Stimulated activated CD8-positive, alpha-beta memory T cell treated with anti-CD3 and anti-CD28 coated beads, Interleukin-12 subunit alpha, Interleukin-12 subunit beta, amount 100 ng/mL, for 1 hour (primary cell): ENCODE results near the gene MED25.

Experiments
- DNase-seq: peaks from one replicate; pipeline ENCODE4 v3.0.0-alpha.2; 2020; ENCODE audit warnings: low read depth

Gene MED25

DNA sequence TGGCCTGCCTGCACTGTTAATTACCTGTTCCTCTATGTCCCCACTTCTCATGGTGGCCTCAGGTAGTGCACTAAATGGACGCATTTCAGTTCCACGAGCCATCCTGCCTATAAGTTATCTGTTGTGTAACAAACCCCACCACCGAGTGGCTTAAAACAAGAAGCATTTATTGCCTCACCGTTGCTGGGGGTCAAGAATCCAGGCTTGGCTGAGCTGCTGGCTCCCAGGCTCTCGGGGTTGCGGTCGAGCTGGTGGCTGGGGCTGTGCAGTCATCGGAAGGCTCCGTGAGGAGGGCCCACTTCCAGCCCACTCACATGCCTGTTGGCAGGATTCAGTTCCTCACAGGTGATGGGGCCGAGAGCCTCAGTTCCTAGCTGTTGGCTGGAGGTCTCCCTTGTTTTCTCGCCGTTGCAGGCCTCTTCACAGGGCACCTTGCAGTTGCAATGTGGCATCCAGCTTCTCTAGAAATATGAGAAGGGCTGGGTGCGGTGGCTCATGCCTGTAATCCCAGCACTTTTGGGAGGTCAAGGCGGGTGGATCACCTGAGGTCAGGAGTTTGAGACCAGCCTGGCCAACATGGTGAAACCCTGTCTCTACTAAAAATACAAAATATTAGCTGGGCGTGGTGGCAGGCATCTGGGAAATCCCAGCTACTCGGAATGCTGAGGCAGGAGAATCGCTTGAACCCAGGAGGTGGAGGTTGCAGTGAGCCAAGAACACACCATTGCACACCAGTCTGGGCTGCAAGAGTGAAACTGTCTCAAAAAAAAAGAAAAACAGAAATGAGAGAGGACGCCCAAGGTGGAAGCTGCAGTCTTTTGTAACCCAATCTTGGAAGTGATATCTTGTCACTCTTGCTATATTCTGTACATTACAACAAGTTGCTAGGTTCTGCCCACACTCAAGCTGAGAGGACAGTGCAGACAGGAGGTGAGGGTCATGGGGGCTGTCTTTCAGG, 26.3 kb downstream of the MED25 start:
- DNase-seq, result no peak

DNA sequence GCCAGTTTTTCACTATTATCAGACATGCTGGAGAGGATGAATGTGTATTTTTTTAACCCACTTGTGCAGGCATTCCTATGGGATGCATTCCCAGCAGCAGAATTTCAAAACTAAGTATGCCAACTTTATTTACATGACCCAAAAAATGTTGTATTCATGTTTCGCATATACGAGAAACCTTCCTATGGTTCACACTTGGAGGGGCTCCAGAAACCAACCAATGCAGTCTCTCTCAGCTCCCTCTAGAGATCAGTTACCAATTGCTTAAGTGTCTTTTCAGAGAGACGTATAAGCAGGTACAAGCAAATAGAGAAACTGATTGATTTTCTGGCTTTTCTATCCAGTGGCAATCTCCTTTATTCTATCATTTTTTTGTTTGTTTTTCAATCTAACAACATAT, 27.3 kb downstream of the MED25 start:
- no peak for DNase-seq

DNA sequence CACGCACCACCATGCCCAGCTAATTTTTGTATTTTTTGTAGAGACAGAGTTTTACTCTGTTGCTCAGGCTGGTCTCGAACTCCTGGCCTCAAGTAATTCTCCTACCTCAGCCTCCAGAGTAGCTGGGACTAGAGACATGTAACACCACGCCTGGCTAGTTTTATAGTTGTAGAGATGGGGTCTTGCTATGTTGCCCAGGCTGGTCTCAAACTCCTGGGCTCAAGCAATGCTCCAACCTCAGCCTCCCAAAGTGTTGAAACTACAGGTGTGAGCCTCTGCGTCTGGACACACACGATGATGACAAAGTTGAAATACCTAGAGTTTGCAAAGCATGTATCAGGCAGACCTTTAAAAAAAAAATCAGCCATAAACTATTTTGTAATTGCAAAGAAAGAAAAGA, 28.3 kb downstream of the MED25 start:
- DNase-seq, result no peak

- DNase-seq, result no peak
Measured at GRCh38 chr19:49847731-49848696, 29.9 kb downstream of the MED25 start.

- no peak for DNase-seq
Measured at GRCh38 chr19:49848938-49849337, 30.8 kb downstream of the MED25 start.

GRCh38 chr19:49849433-49850220, 31.5 kb downstream of the MED25 start:
- no peak for DNase-seq

GRCh38 chr19:49850221-49850486, 32.1 kb downstream of the MED25 start:
- no peak for DNase-seq

GRCh38 chr19:49850487-49851342, 32.6 kb downstream of the MED25 start, which contains the start of gene PTOV1:
Gene PTOV1 (plus strand): TSS chr19:49851159.
- peak; percentile 76 for DNase-seq

DNA sequence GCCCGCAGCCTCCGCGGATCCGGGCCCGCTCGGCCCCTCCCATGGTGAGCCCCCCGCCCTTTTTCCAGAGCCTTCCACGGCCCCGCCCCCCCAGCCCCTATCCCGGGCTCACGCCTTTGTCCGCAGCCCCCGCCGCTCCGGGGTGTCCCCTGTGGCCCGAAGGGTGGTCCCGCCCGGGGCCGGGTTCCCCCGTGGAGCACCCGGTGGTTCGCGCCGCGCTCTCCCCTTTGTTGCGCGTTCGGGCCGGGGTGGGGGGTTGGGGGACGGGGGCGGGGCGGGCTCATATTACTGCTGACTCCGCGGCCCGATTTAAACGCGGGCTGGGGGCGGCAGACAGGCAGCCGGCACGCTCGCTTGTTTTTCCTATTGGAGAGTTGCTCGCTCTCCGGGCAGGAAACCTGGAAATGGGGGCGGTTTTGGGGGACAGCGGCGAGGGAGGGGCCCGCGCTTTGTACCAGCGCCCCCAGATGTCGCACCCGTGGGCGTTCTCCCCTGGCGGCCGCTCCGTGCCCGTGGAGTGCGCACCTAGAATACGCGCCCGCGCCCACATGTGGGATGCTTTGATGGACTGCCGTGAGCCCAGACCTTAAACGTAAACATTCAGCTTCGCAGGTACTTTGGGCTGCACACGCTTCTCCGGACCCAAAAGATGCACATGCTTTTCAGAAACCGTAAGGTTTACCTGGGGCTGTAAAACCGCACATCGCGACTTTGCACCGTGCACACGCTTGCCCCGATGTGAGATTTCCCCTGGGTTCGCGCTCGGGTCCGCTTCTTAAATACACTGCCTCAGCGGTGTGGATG, 33.6 kb downstream of the MED25 start:
- DNase-seq, result no peak

GRCh38 chr19:49852631-49853126, 34.6 kb downstream of the MED25 start:
- no peak for DNase-seq

DNA sequence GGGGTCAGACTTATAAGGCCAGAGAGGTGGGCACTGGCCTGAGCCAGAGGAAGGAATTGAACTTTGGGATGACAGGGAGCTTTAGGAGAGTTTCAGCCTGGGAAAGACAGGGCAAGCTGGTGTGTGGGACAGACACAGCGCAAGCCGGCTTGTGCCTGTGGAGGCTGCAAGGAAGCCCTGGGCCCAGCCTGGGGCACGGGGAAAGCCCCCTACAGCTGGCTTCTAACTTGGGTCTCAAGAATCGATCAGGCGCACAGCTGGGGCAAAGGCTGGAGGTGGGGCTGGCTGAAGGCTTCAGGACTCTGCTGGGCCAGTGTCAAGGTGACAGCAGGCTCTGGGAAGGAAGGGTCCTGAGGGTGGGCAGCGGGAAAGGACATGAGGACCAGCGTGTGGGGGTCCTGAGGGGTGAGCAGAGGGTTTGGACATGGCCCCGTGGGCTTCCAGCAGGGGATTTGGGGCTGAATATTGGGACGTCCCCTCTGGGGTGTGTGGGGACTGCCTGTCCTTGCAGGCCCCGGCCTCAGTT, 35.8 kb downstream of the MED25 start:
- no peak for DNase-seq

DNA sequence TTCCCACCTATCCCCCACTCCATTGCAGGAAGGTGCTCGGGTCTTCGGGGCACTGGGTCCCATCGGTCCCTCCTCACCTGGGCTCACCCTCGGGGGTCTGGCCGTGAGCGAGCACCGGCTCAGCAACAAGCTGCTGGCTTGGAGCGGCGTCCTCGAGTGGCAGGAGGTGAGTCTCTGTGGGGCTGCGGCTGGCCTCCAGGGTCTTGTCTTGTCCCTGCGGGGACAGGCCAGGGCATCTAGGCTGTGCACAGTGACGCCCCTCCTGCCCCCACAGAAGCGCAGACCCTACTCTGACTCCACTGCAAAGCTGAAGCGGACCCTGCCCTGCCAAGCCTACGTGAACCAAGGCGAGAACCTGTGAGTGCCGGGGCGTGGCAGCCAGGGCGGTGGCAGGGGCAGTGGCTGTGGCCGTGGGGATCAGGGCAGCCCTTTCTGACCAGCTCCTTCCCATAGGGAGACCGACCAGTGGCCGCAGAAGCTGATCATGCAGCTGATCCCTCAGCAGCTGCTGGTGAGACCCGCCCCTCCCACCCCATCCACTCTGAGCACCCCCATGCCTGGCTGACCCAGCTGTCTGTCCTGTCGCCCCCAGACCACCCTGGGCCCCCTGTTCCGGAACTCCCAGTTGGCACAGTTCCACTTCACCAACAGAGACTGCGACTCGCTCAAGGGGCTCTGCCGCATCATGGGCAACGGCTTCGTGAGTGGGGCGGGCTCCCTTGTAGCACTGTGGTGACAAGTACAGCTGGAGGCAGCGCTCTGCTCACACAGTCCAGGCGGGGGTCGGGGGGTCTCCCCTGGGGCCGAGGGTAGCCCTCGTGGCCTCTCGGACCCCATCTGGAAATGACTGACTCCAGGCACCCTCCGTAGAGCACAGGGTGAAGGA, 36.5 kb downstream of the MED25 start:
- DNase-seq, result no peak

- DNase-seq, result no peak
Measured at GRCh38 chr19:49855277-49855675, 37.2 kb downstream of the MED25 start.

DNA sequence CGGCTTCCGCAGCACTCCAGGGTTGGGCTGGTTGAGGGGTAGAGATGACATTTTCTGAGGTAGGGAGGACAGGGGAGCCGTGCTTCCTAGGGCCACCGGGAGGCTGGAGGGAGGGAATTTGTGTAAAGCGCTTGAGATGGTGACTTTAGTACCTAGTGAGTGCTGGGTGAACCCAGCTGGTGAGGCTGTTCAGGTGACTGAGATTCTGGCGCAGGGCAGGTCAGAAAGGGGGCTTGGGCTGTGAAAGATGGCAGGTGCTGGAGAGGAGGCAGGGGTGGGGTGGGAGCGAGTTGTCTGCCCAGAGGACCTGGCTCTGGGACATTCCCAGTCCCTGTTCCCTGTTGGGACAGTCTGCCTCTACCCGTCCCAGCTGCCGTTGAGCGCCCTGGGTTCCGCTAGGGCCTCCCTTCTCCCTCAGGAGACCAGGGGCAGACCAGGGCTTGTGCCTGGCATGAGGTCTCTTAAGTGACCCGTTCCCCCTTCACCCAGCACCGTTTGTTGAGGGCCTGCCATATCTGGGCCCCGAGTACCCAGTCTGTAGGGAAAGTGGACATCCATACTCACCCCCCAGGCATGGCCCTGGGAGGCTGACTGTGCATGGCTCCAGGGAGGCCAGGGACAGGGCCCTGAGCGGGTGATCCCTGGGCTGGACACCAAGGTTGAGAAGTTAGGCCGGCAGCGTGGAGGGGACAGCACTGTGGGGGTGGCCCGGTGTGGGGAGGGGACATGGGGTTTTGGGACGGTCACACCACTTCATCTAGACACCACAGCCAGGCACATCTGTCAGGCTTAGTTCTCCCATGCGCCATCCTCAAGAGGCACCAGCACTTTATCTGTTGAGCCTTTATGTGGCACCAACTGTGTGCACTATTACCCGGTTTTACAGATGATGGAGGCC, 37.8 kb downstream of the MED25 start:
- no peak for DNase-seq

- no peak for DNase-seq
Measured at GRCh38 chr19:49856574-49857021, 38.5 kb downstream of the MED25 start.

GRCh38 chr19:49857061-49857837, 39.2 kb downstream of the MED25 start:
- DNase-seq, result no peak

DNA sequence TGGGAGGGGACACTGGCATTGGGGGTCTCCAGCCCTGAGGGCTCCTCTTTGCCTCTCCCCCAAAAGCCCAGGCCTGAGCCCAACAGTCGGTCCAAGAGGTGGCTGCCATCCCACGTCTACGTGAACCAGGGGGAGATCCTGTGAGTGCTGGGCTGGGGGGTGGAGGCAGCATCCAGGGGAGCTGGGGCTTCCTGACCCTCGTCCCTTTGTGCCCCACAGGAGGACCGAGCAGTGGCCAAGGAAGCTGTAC, 39.7 kb downstream of the MED25 start:
- DNase-seq, result no peak
